Retinal pigment epithelial cell (primary cell): ENCODE measurements around the gene NEAT1.

Source experiments
- DNase-seq: peaks from one replicate; pipeline ENCODE4 v3.0.0-alpha.2; 2010; ENCODE audit warnings: low read depth
- H3K4me3 ChIP-seq: 2 replicates; pipeline ENCODE4 v1.5.1; 2011; ENCODE audit warnings: mild to moderate bottlenecking, low read length, control low read depth, moderate library complexity
- TF ChIP-seq, protein P1 (sequence below): conservative IDR thresholded peaks from 2 replicates; pipeline ENCODE4 v1.5.1; 2011; ENCODE audit warnings: low read depth, low read length, control low read depth, inconsistent platforms

The NEAT1 gene

DNA sequence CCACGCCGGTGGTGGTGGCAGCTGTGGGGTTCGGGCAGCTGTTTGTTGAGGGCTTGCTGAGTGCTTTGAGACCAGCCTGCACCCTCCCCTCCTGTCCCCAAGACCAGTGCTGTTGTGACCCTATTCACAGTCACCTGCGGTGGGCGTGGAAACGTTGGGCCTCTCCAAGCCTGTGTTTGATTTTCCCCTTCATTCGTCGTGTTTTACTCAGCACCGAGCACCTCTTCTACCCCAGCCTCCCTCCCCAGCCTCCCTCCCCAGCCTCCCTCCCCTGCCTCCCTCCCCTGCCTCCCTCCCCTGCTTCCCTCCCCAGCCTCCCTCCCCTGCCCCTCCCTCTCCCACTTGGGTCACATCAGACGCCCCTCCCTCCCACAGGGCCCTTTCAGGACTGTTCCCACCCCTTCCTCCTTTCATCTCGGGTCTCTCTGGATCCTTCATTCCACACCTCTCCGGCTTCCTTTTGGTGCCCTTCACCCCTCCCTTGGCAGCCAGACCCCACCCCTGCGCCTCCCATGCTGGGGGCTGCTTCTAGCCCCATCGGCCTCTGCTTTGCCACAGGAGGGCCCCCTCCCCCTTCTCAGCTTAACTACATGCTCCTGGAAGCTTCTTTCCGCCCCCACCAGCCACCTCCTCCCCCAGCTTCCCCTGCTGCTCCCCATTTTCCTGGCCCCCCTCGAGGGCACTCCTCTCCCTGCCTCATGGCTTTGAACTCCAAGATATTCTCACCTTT lies 21.4 kb upstream of the NEAT1 start:
- TF ChIP-seq, protein P1, sequence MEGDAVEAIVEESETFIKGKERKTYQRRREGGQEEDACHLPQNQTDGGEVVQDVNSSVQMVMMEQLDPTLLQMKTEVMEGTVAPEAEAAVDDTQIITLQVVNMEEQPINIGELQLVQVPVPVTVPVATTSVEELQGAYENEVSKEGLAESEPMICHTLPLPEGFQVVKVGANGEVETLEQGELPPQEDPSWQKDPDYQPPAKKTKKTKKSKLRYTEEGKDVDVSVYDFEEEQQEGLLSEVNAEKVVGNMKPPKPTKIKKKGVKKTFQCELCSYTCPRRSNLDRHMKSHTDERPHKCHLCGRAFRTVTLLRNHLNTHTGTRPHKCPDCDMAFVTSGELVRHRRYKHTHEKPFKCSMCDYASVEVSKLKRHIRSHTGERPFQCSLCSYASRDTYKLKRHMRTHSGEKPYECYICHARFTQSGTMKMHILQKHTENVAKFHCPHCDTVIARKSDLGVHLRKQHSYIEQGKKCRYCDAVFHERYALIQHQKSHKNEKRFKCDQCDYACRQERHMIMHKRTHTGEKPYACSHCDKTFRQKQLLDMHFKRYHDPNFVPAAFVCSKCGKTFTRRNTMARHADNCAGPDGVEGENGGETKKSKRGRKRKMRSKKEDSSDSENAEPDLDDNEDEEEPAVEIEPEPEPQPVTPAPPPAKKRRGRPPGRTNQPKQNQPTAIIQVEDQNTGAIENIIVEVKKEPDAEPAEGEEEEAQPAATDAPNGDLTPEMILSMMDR = no peak
- no peak for DNase-seq
- no peak overlapping the region for H3K4me3 ChIP-seq

GRCh38 chr11:65401803-65402248 lies 20.8 kb upstream of the NEAT1 start:
- TF ChIP-seq, protein P1 = no peak
- DNase-seq = no peak

GRCh38 chr11:65402790-65403189 lies 19.8 kb upstream of the NEAT1 start:
- DNase-seq = no peak
- TF ChIP-seq, protein P1 = no peak

More at GRCh38 chr11:65401803-65402248, 20.8 kb upstream of the NEAT1 start:
- no peak overlapping the region for H3K4me3 ChIP-seq

GRCh38 chr11:65403607-65404121 lies 18.9 kb upstream of the NEAT1 start:
- H3K4me3 ChIP-seq = no peak overlapping the region
- DNase-seq = no peak
- TF ChIP-seq, protein P1 = no peak

More at GRCh38 chr11:65402790-65403189, 19.8 kb upstream of the NEAT1 start:
- no peak overlapping the region for H3K4me3 ChIP-seq

DNA sequence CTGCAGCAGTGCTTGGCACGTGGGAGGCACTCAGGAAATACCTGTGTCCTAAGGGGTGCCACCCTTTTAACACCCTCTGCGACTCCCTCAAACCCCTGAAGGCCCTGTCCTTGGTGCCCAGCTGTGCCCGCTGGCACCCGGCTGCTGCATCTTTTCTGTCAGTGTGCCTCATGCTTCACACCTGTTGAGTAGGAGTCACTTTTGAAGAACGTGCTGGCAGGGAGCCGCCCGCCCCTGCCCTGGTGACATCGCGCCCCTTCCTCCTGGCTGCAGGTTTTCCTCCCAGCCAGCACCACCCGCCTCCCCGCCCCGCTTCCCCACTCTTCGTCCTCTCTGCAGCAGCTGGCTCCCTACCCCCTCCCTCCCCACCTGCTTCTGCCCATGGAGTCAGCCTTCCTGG lies 18.4 kb upstream of the NEAT1 start:
- no peak for DNase-seq

DNA sequence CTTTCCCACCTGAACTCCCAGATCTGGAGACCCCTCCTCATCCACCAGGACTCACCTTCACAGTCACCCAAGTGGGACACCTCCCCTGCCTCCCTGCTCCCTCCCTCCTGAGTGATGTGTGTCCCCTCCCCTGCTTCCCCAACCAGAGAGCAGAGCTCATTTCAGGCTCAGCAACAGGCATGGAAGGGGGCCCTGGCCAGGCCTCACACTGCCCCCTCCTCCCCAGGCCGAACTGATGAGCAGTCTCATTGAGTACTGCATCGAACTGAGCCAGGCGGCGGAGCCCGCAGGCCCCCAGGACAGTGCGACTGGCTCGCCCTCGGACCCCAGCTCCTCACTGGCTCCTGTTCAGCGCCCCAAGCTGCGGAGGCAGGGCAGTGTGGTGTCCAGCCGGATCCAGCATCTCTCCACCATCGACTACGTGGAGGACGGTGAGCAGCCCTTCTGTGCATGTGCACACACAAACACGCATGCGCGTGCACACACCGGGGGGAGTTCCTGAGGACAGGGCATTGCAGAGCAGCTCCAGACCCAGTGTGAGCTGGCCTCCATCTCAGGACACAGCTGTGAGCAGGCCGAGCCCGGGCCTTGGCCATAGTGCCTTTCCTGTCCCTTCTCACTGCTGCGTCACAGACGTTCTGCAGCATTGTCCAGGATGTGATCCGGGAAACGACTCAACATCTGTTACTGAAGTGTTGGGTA lies 17.8 kb upstream of the NEAT1 start:
- H3K4me3 ChIP-seq = no peak overlapping the region
- TF ChIP-seq, protein P1 = no peak
- DNase-seq = no peak

More for the DNA sequence above, 18.4 kb upstream of the NEAT1 start:
- no peak overlapping the region for H3K4me3 ChIP-seq
- TF ChIP-seq, protein P1 = no peak
